Astrocyte (in vitro differentiated cells and primary cell): Measurements from ENCODE around the gene NIPSNAP3A. TPM values are rescaled to one million over a fixed set of nuclear protein-coding genes. Genes with fewer than 3 reads are reported as not detected.

Source experiments
- DNase-seq: peaks from one replicate; pipeline ENCODE4 v3.0.0-alpha.2; 2010; ENCODE audit warnings: low read depth
- FAIRE-seq: peaks from 2 replicates; lab custom pipeline; 2011; peaks lifted over from hg19 to GRCh38; lab: Jason Lieb, UNC
- H2AFZ ChIP-seq: 2 replicates; pipeline ENCODE4 v1.6.0; 2012; ENCODE audit warnings: low read depth, low read length, inconsistent platforms
- H3K27ac ChIP-seq: 2 replicates; pipeline ENCODE4 v1.5.1; 2011; ENCODE audit warnings: low read depth, low read length, inconsistent platforms
- H3K27me3 ChIP-seq: 2 replicates; pipeline ENCODE4 v1.6.0; 2011; ENCODE audit warnings: low read length, inconsistent platforms; ENCODE audit not compliant: insufficient read depth
- H3K36me3 ChIP-seq: 2 replicates; pipeline ENCODE4 v1.5.1; 2011; ENCODE audit warnings: low read length, inconsistent platforms; ENCODE audit not compliant: insufficient read depth
- H3K4me1 ChIP-seq: 2 replicates; pipeline ENCODE4 v1.5.1; 2011; ENCODE audit warnings: low read length, inconsistent platforms; ENCODE audit not compliant: insufficient read depth
- H3K4me2 ChIP-seq: 2 replicates; pipeline ENCODE4 v1.6.0; 2012; ENCODE audit warnings: low read length, inconsistent platforms
- H3K4me3 ChIP-seq: 2 replicates; pipeline ENCODE4 v1.5.1; 2011; ENCODE audit warnings: low read depth, mild to moderate bottlenecking, low read length, inconsistent platforms; ENCODE audit not compliant: insufficient read depth
- H3K79me2 ChIP-seq: 2 replicates; pipeline ENCODE4 v1.6.0; 2012; ENCODE audit warnings: mild to moderate bottlenecking, low read length, inconsistent platforms; ENCODE audit not compliant: insufficient read depth
- H3K9ac ChIP-seq: 2 replicates; pipeline ENCODE4 v1.6.0; 2012; ENCODE audit warnings: mild to moderate bottlenecking, low read length, inconsistent platforms
- H3K9me3 ChIP-seq: 2 replicates; pipeline ENCODE4 v1.5.1; 2012; ENCODE audit warnings: low read depth, mild to moderate bottlenecking, low read length, inconsistent platforms; ENCODE audit not compliant: insufficient read depth
- H4K20me1 ChIP-seq: 2 replicates; pipeline ENCODE4 v1.6.0; 2012; ENCODE audit warnings: low read length, inconsistent platforms; ENCODE audit not compliant: insufficient read depth
- H3K27ac Mint-ChIP-seq: one replicate; pipeline ENCODE4 v1.8.0; 2021; ENCODE audit warnings: mild to moderate bottlenecking, mixed read lengths; ENCODE audit not compliant: unreplicated experiment
- H3K27me3 Mint-ChIP-seq: one replicate; pipeline ENCODE4 v1.8.0; 2021; ENCODE audit warnings: low read depth, mixed read lengths; ENCODE audit not compliant: unreplicated experiment
- H3K36me3 Mint-ChIP-seq: one replicate; pipeline ENCODE4 v1.8.0; 2021; ENCODE audit warnings: low read depth, mixed read lengths; ENCODE audit not compliant: unreplicated experiment
- H3K4me1 Mint-ChIP-seq: one replicate; pipeline ENCODE4 v1.8.0; 2021; ENCODE audit warnings: low read depth, mixed read lengths; ENCODE audit not compliant: unreplicated experiment
- H3K4me3 Mint-ChIP-seq: one replicate; pipeline ENCODE4 v1.8.0; 2021; ENCODE audit warnings: mild to moderate bottlenecking, moderate library complexity, mixed read lengths; ENCODE audit not compliant: unreplicated experiment
- H3K9me3 Mint-ChIP-seq: one replicate; pipeline ENCODE4 v1.8.0; 2021; ENCODE audit warnings: mild to moderate bottlenecking, mixed read lengths; ENCODE audit not compliant: unreplicated experiment
- CTCF ChIP-seq: IDR thresholded peaks from 2 replicates; pipeline ENCODE4 v1.5.1; 2011; ENCODE audit warnings: low read depth, mild to moderate bottlenecking, inconsistent platforms, low read length, moderate library complexity; ENCODE audit not compliant: insufficient read depth
- EZH2 ChIP-seq: IDR thresholded peaks from 2 replicates; pipeline ENCODE4 v1.6.1; 2012; ENCODE audit warnings: mild to moderate bottlenecking, low read length, inconsistent platforms; ENCODE audit not compliant: insufficient read depth
- total RNA-seq: library from RNA; stranded (reverse); gene quantifications from 2 replicates; pipeline ENCODE4 v1.2.1, GENCODE V29; 2021

The NIPSNAP3A gene
- total RNA-seq, 1 donor from 2014 or later, result 25.9 TPM

GRCh38 chr9:104776797-104777196 lies 29.3 kb downstream of the NIPSNAP3A start:
- H3K4me3 Mint-ChIP-seq, result no peak overlapping the region
- Histone ChIP-seq H4K20me1 (no peaks in the 10 kb centered on the region), H3K9ac (no peak overlapping the region), H3K4me3 (no peak overlapping the region), H3K27me3 (no peaks in the 10 kb centered on the region), H2AFZ (no peak overlapping the region), H3K4me1 (no peaks in the 10 kb centered on the region), H3K9me3 (no peaks in the 10 kb centered on the region), H3K79me2 (no peaks in the 10 kb centered on the region), H3K36me3 (peaks cover 4% of the 10 kb centered on the region), H3K27ac (no peak overlapping the region), H3K4me2 (no peak overlapping the region)
- H3K36me3 Mint-ChIP-seq, result peaks cover 5% of the 10 kb centered on the region
- peaks cover 14% of the 10 kb centered on the region for H3K4me1 Mint-ChIP-seq
- DNase-seq (peak; percentile 39), FAIRE-seq (no peak)
- TF ChIP-seq CTCF (no peak), EZH2 (no peak)
- no peak overlapping the region for H3K27ac Mint-ChIP-seq
- H3K9me3 Mint-ChIP-seq, result no peaks in the 10 kb centered on the region
- H3K27me3 Mint-ChIP-seq, result no peaks in the 10 kb centered on the region

GRCh38 chr9:104778802-104779201 lies 31.3 kb downstream of the NIPSNAP3A start:
- no peak overlapping the region for H3K4me3 ChIP-seq
- Mint-ChIP-seq H3K36me3 (peaks cover 15% of the 10 kb centered on the region), H3K9me3 (no peaks in the 10 kb centered on the region), H3K27ac (no peak overlapping the region), H3K27me3 (no peaks in the 10 kb centered on the region), H3K4me1 (peaks cover 8% of the 10 kb centered on the region), H3K4me3 (no peak overlapping the region)
- no peak for FAIRE-seq
- H3K27me3 ChIP-seq, result no peaks in the 10 kb centered on the region
- H3K9ac ChIP-seq, result no peak overlapping the region
- no peaks in the 10 kb centered on the region for H3K4me1 ChIP-seq
- no peak for DNase-seq
- no peaks in the 10 kb centered on the region for H3K9me3 ChIP-seq
- H2AFZ ChIP-seq, result no peak overlapping the region
- peaks cover 13% of the 10 kb centered on the region for H3K36me3 ChIP-seq
- no peak overlapping the region for H3K27ac ChIP-seq
- TF ChIP-seq CTCF (no peak), EZH2 (no peak)
- H3K4me2 ChIP-seq, result no peak overlapping the region
- H4K20me1 ChIP-seq, result no peaks in the 10 kb centered on the region
- no peaks in the 10 kb centered on the region for H3K79me2 ChIP-seq

- DNase-seq, result no peak
- TF ChIP-seq CTCF, result no peak
- Mint-ChIP-seq H3K36me3 (peaks cover 18% of the 10 kb centered on the region), H3K4me3 (no peak overlapping the region), H3K4me1 (peaks cover 8% of the 10 kb centered on the region), H3K27me3 (no peaks in the 10 kb centered on the region), H3K9me3 (no peaks in the 10 kb centered on the region), H3K27ac (no peak overlapping the region)
- Histone ChIP-seq H3K4me2 (no peak overlapping the region), H3K9ac (no peak overlapping the region), H3K9me3 (no peaks in the 10 kb centered on the region), H3K27me3 (no peaks in the 10 kb centered on the region), H3K4me3 (no peak overlapping the region), H3K27ac (no peak overlapping the region), H3K79me2 (no peaks in the 10 kb centered on the region), H3K4me1 (no peaks in the 10 kb centered on the region), H2AFZ (no peak overlapping the region), H4K20me1 (no peaks in the 10 kb centered on the region), H3K36me3 (peaks cover 19% of the 10 kb centered on the region)
- FAIRE-seq, result no peak
These were observed 31.9 kb downstream of the NIPSNAP3A start for GRCh38 chr9:104779334-104779733.
